Neural crest cell (in vitro differentiated cells): Measurements from ENCODE around the gene STPG4. TPM values are rescaled to one million over a fixed set of nuclear protein-coding genes. Genes with fewer than 3 reads are reported as not detected.

Experiments
- DNase-seq: peaks from one replicate; pipeline ENCODE4 v3.0.0; 2021; ENCODE audit warnings: low read depth, mixed read lengths, low spot score
- H3K27ac Mint-ChIP-seq: one replicate; pipeline ENCODE4 v1.8.0; 2021; ENCODE audit warnings: mild to moderate bottlenecking, mixed read lengths; ENCODE audit not compliant: unreplicated experiment
- H3K27me3 Mint-ChIP-seq: 2 replicates; pipeline ENCODE4 v1.8.0; 2021; ENCODE audit warnings: low read depth, mild to moderate bottlenecking, mixed read lengths
- H3K36me3 Mint-ChIP-seq: 2 replicates; pipeline ENCODE4 v1.8.0; 2021; ENCODE audit warnings: low read depth, mild to moderate bottlenecking, mixed read lengths
- H3K4me1 Mint-ChIP-seq: 2 replicates; pipeline ENCODE4 v1.8.0; 2021; ENCODE audit warnings: mixed read lengths
- H3K4me3 Mint-ChIP-seq: one replicate; pipeline ENCODE4 v1.8.0; 2021; ENCODE audit warnings: mild to moderate bottlenecking, mixed read lengths
- H3K9me3 Mint-ChIP-seq: 2 replicates; pipeline ENCODE4 v1.8.0; 2021; ENCODE audit warnings: mixed read lengths
- CTCF ChIP-seq: fragments of 200-600 bp; sonication (generic); conservative IDR thresholded peaks from 2 replicates; pipeline ENCODE4 v1.5.0; 2021; ENCODE audit warnings: antibody characterized with exemption, mild to moderate bottlenecking
- total RNA-seq: library from RNA; stranded (reverse); gene quantifications from 2 replicates; pipeline ENCODE4 v1.2.1, GENCODE V29; 2021

The STPG4 gene
- total RNA-seq, 1 donor from 2014 or later: 0.26 TPM

- H3K27ac Mint-ChIP-seq: no peak overlapping the region
- no peak for TF ChIP-seq CTCF
- no peaks in the 10 kb centered on the region for H3K4me1 Mint-ChIP-seq
- no peaks in the 10 kb centered on the region for H3K27me3 Mint-ChIP-seq
- no peaks in the 10 kb centered on the region for H3K36me3 Mint-ChIP-seq
- H3K9me3 Mint-ChIP-seq: no peaks in the 10 kb centered on the region
- no peak overlapping the region for H3K4me3 Mint-ChIP-seq
- DNase-seq: no peak
Measured at GRCh38 chr2:47098953-47099352, 56.2 kb downstream of the STPG4 start.

- no peak for DNase-seq
- Mint-ChIP-seq H3K9me3 (no peaks in the 10 kb centered on the region), H3K4me1 (no peaks in the 10 kb centered on the region), H3K27me3 (no peaks in the 10 kb centered on the region), H3K36me3 (no peaks in the 10 kb centered on the region), H3K4me3 (no peak overlapping the region), H3K27ac (no peak overlapping the region)
- TF ChIP-seq CTCF: no peak
Measured at GRCh38 chr2:47097563-47097962, 57.5 kb downstream of the STPG4 start.

GRCh38 chr2:47096451-47096850 is 58.7 kb downstream of the STPG4 start:
- Mint-ChIP-seq H3K9me3 (no peaks in the 10 kb centered on the region), H3K27me3 (no peaks in the 10 kb centered on the region), H3K27ac (peak overlapping the region; percentile 9), H3K4me1 (no peaks in the 10 kb centered on the region), H3K4me3 (no peak overlapping the region), H3K36me3 (no peaks in the 10 kb centered on the region)
- TF ChIP-seq CTCF: no peak
- DNase-seq: no peak

- no peak overlapping the region for H3K4me3 Mint-ChIP-seq
- peaks cover 3% of the 10 kb centered on the region for H3K4me1 Mint-ChIP-seq
- H3K27me3 Mint-ChIP-seq: no peaks in the 10 kb centered on the region
- no peak overlapping the region for H3K27ac Mint-ChIP-seq
- no peak for TF ChIP-seq CTCF
- no peaks in the 10 kb centered on the region for H3K9me3 Mint-ChIP-seq
- DNase-seq: no peak
- no peaks in the 10 kb centered on the region for H3K36me3 Mint-ChIP-seq
Measured at GRCh38 chr2:47095349-47096020, 59.6 kb downstream of the STPG4 start.

- Mint-ChIP-seq H3K4me3 (no peak overlapping the region), H3K27me3 (no peaks in the 10 kb centered on the region), H3K36me3 (no peaks in the 10 kb centered on the region), H3K9me3 (no peaks in the 10 kb centered on the region), H3K4me1 (peaks cover 3% of the 10 kb centered on the region), H3K27ac (no peak overlapping the region)
- TF ChIP-seq CTCF: no peak
- DNase-seq: no peak
Measured at GRCh38 chr2:47094511-47095142, 60.5 kb downstream of the STPG4 start.
